Measurements from ENCODE around the gene TTN. TPM values are rescaled to one million over a fixed set of nuclear protein-coding genes. Genes with fewer than 3 reads are reported as not detected.

TTN gene
- total RNA-seq, 1 experiment from 2014 or later, result 0.05 TPM

GRCh38 chr2:178810422-178810821 is 3.2 kb upstream of the TTN start:
- RAD21 ChIA-PET (ENCODE audit: low non-redundant PET in 1 of 2, low total read pairs in 2 of 2, uncharacterized antibody in 2 of 2, unreplicated experiment in 2 of 2), result no interaction called here
- no peaks in the 10 kb centered on the region for H3K36me3 ChIP-seq (ENCODE audit: control insufficient read depth in 1 of 2, insufficient read depth in 2 of 2, low read length in 2 of 2)

More at GRCh38 chr2:178810422-178810821, 3.2 kb upstream of the TTN start:
- no peaks in the 10 kb centered on the region for H3K4me1 ChIP-seq (ENCODE audit: control insufficient read depth in 1 of 2, insufficient read depth in 2 of 2, low read length in 2 of 2)
- DNase-seq (ENCODE audit: low read depth, low spot score), result no peak
- H3K9ac ChIP-seq (ENCODE audit: low read length), result no peak overlapping the region
- no peak overlapping the region for H3K4me2 ChIP-seq (ENCODE audit: low read length)
- H3K79me2 ChIP-seq (ENCODE audit: insufficient read depth, low read length), result no peaks in the 10 kb centered on the region
- no peaks in the 10 kb centered on the region for H3K9me2 ChIP-seq (ENCODE audit: insufficient read depth)
- ChIA-PET CTCF (interaction anchor here (1.3 kb wide), 1 partner anchor 110 kb away, joined by 3 read pairs; no protein-coding TSS in a partner anchor), POLR2A (no interaction called here)
- TF ChIP-seq POLR2A (IDR thresholded peaks at IDR 0.05; ENCODE audit: borderline replicate concordance, extremely low read depth, insufficient read depth, insufficient read length) (no peak), ZBTB33 (IDR thresholded peaks at IDR 0.05; ENCODE audit: extremely low read depth, insufficient replicate concordance, low read length) (no peak), CTCF (IDR thresholded peaks at IDR 0.05 in 2 of 3, conservative IDR thresholded peaks at IDR 0.05 in 1 of 3; ENCODE audit: borderline replicate concordance in 1 of 3, insufficient read depth in 1 of 3, low read depth in 2 of 3, low read length in 2 of 3) (no peak), SIN3A (IDR thresholded peaks at IDR 0.05; ENCODE audit: low read depth) (no peak), TCF7L2 (IDR thresholded peaks at IDR 0.05; ENCODE audit: borderline replicate concordance, extremely low read depth, insufficient read depth, insufficient read length) (no peak), CEBPB (IDR thresholded peaks at IDR 0.05; ENCODE audit: low read depth) (no peak), SRF (IDR thresholded peaks at IDR 0.05; ENCODE audit: low read depth) (no peak), JUND (IDR thresholded peaks at IDR 0.05) (no peak)
- H3K4me3 ChIP-seq (replicated peaks in 1 of 2; ENCODE audit: low read depth in 1 of 2, low read length in 2 of 2), result no peak overlapping the region
- no peak overlapping the region for H3K27ac ChIP-seq (ENCODE audit: low read depth, low read length)
- H3K9me3 ChIP-seq (ENCODE audit: control insufficient read depth in 1 of 2, insufficient read depth in 1 of 2, low read depth in 1 of 2, low read length in 2 of 2), result no peaks in the 10 kb centered on the region
- H3K27me3 ChIP-seq (ENCODE audit: insufficient read depth, low read length), result no peaks in the 10 kb centered on the region
- ATAC-seq, result no peak
- intact Hi-C loops (cut with micrococcal nuclease), result no loop called here
- no TSS peak for BruUV-seq (replicated peaks)
- H4K20me1 ChIP-seq (ENCODE audit: insufficient read depth), result no peaks in the 10 kb centered on the region
- no peak overlapping the region for H2AFZ ChIP-seq (ENCODE audit: low read depth, low read length, poor library complexity, severe bottlenecking)

All from HCT116 (cell line).